Nephron progenitor cell (in vitro differentiated cells): ENCODE results near the gene TRIM23.

ENCODE experiments used
- DNase-seq: peaks from one replicate; pipeline ENCODE4 v3.0.0; 2021
- H3K27ac Mint-ChIP-seq: 2 replicates; pipeline ENCODE4 v1.8.0; 2021; ENCODE audit warnings: mild to moderate bottlenecking, moderate library complexity, mixed read lengths
- H3K27me3 Mint-ChIP-seq: 2 replicates; pipeline ENCODE4 v1.8.0; 2021; ENCODE audit warnings: mild to moderate bottlenecking, low read depth, mixed read lengths; ENCODE audit not compliant: poor library complexity
- H3K36me3 Mint-ChIP-seq: 2 replicates; pipeline ENCODE4 v1.8.0; 2021; ENCODE audit warnings: low read depth, mixed read lengths
- H3K4me1 Mint-ChIP-seq: 2 replicates; pipeline ENCODE4 v1.8.0; 2021; ENCODE audit warnings: mixed read lengths
- H3K4me3 Mint-ChIP-seq: 2 replicates; pipeline ENCODE4 v1.8.0; 2021; ENCODE audit warnings: mild to moderate bottlenecking, moderate library complexity, mixed read lengths
- H3K9me3 Mint-ChIP-seq: 2 replicates; pipeline ENCODE4 v1.8.0; 2021; ENCODE audit warnings: mild to moderate bottlenecking, moderate library complexity, mixed read lengths
- CTCF ChIP-seq: fragments of 200-600 bp; sonication (generic); IDR thresholded peaks from 2 replicates; pipeline ENCODE4 v1.5.0; 2021; ENCODE audit warnings: antibody characterized with exemption

TRIM23 gene

DNA sequence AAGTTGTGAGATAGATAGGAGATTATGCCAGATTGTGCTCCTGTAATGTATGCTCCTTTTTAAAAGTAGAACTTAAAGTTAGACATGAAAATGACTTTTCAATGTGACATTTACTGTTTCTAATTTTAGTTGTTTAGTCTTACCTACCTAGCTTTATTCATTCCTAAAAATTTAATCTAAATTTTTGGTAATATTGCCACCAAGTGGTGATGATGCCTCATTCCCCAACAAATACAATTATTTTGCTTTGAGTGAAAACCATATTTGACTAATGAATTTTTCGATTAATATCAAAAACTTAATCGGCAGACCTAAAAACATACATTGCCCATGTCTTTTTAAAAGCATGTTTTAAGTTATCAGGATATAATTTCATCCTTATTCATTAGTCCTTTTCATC, 35.4 kb downstream of the TRIM23 start:
- no peak overlapping the region for H3K4me3 Mint-ChIP-seq
- peaks cover 30% of the 10 kb centered on the region for H3K36me3 Mint-ChIP-seq
- DNase-seq, result no peak
- TF ChIP-seq CTCF, result no peak
- no peaks in the 10 kb centered on the region for H3K4me1 Mint-ChIP-seq
- H3K9me3 Mint-ChIP-seq, result no peaks in the 10 kb centered on the region
- no peak overlapping the region for H3K27ac Mint-ChIP-seq
- no peaks in the 10 kb centered on the region for H3K27me3 Mint-ChIP-seq

DNA sequence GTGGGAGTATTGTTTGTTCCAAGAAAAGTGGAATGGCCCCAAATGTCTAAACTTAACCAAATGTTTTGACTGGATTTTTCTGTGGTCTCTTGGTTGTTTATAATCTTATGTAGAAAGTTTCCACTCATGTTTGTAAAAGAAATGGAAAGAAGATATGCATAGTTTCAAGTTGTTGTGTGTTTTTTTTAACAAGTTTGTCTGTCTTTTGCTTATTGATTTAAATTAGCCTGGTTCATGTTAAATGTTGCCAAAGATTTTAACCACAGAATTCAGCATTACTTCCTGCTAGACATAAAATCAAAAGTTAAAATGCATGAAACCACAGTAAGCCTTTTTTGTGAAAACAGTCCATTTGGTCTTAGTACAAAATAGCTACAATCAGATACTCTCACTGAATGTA, 47.0 kb downstream of the TRIM23 start:
- Mint-ChIP-seq H3K27ac (no peak overlapping the region), H3K36me3 (peaks cover 62% of the 10 kb centered on the region), H3K4me1 (no peaks in the 10 kb centered on the region), H3K9me3 (no peaks in the 10 kb centered on the region), H3K4me3 (no peak overlapping the region), H3K27me3 (no peaks in the 10 kb centered on the region)
- TF ChIP-seq CTCF, result no peak
- DNase-seq, result no peak

DNA sequence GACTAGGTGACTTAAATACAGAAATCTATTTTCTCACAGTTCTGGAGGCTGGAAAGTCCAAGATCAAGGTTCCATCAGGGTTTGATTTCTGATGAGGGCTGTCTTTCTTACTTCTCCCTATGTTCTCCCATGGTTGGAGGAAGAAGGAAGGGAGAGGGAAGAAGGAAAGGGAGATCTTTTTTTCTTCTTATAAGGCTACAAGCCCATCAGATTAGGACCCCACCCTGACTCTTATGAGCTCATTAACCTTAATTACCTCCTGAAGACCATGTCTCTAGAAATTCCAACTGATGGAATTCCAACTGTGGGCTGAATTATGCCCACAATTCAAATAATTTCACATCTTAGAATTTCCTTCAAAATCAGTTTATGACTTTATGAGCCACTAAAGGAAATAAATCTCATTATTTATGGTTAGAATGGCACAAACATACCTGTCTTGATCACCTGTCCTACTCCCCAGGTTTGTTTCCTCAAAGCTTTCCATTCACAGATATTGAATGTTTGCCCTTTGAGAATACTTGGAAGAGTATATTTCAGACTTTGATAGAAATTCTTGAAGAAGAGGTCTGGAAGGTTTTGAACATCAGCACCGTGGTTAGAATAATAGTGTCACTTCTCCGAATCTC, 53.4 kb downstream of the TRIM23 start:
- Mint-ChIP-seq H3K4me3 (no peak overlapping the region), H3K27ac (no peak overlapping the region), H3K36me3 (peaks cover 21% of the 10 kb centered on the region), H3K4me1 (no peaks in the 10 kb centered on the region), H3K27me3 (peaks cover 3% of the 10 kb centered on the region), H3K9me3 (no peaks in the 10 kb centered on the region)
- TF ChIP-seq CTCF, result no peak
- no peak for DNase-seq

GRCh38 chr5:65566505-65566904, 57.6 kb downstream of the TRIM23 start:
- Mint-ChIP-seq H3K4me3 (no peak overlapping the region), H3K27ac (no peak overlapping the region), H3K9me3 (no peaks in the 10 kb centered on the region), H3K27me3 (peaks cover 6% of the 10 kb centered on the region), H3K4me1 (peaks cover 37% of the 10 kb centered on the region), H3K36me3 (peaks cover 4% of the 10 kb centered on the region)
- no peak for DNase-seq
- no peak for TF ChIP-seq CTCF

- H3K27ac Mint-ChIP-seq, result peak overlapping the region; percentile 100
Measured at GRCh38 chr5:65563777-65564176, 60.4 kb downstream of the TRIM23 start.

More at GRCh38 chr5:65563777-65564176, 60.4 kb downstream of the TRIM23 start:
- no peak for TF ChIP-seq CTCF
- Mint-ChIP-seq H3K9me3 (no peaks in the 10 kb centered on the region), H3K4me1 (peaks cover 43% of the 10 kb centered on the region), H3K27me3 (peaks cover 6% of the 10 kb centered on the region), H3K4me3 (peak overlapping the region; percentile 97), H3K36me3 (peaks cover 13% of the 10 kb centered on the region)
- no peak for DNase-seq
